ENCODE data around the gene CA6.
A peak's percentile ranks its signal among the peaks of the same experiment; 100 is the strongest.
"Not testable (repeated sequence)": the region's sequence is repeated elsewhere in the genome, so short reads cannot be mapped to it uniquely, and the experiment has no call there.

CA6 gene

GRCh38 chr1:8969937-8970336 lies 24.3 kb downstream of the CA6 start:
- no peak for DNase-seq (ENCODE audit: low spot score)

DNA sequence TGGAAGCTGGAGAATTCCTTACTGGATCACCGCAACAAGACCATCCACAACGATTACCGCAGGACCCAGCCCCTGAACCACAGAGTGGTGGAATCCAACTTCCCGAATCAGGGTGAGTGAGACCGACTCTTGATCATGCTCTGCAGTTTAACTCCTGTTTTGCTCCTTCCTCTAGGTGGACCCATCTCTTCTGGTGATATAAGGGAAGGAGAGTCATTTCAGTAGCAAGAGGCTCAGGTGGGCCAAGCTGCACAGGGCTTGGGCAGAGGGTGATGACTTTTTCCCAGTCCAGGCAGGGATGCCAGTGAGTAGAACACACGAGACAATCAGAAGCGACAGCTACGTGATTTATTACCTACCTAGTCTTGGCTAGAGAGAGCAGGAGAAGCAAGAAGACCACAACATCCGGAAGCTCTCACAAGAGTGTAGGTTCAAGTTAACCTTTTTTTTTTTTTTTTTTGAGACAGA lies 25.2 kb downstream of the CA6 start:
- DNase-seq (ENCODE audit: low spot score) = no peak

DNA sequence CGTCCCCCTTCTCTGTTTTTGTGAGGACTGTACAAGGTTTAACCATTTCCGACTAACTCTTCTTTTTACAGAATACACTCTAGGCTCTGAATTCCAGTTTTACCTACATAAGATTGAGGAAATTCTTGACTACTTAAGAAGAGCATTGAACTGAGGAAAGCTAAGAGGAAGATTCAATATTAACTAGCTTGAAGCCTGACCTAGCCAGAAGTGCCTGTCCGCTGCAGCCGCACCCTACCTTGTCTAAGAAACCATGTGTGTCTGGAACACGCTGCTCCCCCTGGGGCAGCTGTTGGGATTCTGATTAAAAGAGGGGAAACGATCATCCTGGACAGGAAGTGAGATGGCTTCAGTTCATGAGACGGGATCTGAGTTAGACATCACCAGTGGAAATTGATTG lies 28.9 kb downstream of the CA6 start:
- no peak for DNase-seq (ENCODE audit: low spot score)

- no peak for DNase-seq (ENCODE audit: low spot score)
Measured at GRCh38 chr1:8976338-8976737, 30.7 kb downstream of the CA6 start.

DNA sequence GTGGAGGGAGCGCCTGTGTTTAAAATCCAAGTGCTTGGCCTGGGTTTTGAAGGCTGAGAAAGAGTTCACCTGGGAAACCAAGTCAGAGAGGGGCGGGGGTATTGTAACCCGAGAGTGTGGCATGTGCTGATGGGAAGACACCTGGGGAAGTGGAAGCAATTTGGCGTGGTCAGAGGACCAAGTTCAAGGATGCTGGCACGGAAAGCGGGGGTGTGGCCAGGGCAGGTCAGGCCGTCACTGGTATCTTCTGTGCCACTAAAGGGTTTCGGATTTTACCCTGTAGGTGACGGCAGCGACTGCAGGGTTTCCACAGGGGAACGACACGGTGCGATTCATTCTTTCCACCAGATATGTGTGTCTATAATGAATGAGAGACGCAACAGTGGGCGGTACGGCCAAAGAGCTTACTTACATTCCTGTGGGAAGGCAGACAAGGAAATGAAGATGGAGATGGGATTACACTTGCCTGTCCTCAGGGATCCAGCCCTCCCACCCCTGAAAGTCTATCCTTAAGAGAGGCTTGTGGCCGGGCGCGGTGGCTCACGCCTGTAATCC lies 31.3 kb downstream of the CA6 start:
- no peak for DNase-seq (ENCODE audit: low spot score)

DNA sequence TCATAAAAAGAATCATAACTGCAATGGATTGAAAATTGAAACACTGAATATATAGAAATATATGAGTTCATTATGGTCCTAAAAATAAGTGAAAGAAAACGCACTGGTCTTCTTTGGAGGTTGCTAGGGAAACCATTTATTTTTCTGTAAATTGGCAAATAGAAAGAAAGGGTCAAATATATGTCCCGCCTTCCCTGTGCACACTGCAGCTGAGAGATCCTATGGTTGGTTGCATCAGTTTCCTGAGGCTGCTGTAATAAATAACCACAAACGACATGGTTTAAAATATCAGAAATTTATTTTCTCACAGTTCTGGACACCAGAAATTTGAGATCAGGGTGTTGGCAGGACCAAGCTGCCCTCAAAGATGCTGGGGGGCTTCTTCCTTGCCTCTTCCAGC lies 35.0 kb downstream of the CA6 start:
- no peak for DNase-seq (ENCODE audit: low spot score)

GRCh38 chr1:8981169-8981568 lies 35.5 kb downstream of the CA6 start:
- DNase-seq (ENCODE audit: low spot score) = no peak

DNA sequence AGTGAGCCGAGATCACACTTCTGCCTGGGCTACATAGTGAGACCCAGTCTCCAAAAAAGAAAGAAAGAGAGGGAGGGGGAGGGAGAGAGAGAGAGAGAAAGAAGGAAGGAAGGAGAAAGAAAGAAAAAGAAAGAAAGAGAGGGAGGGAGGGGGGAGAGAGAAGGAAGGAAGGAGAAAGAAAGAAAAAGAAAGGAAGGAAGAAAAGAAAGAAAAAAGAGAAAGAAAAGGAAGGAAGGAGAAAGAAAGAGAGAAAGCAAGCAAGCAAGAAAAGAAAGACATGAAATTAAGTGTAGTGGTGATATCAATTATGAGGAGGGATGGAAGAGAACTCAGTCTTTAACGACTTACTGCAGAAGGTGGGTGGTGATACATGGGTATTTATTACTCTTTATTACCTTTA lies 38.5 kb downstream of the CA6 start:
- DNase-seq (ENCODE audit: low spot score) = no peak

GRCh38 chr1:8984990-8985389 lies 39.3 kb downstream of the CA6 start:
- DNase-seq (ENCODE audit: low spot score) = no peak

DNA sequence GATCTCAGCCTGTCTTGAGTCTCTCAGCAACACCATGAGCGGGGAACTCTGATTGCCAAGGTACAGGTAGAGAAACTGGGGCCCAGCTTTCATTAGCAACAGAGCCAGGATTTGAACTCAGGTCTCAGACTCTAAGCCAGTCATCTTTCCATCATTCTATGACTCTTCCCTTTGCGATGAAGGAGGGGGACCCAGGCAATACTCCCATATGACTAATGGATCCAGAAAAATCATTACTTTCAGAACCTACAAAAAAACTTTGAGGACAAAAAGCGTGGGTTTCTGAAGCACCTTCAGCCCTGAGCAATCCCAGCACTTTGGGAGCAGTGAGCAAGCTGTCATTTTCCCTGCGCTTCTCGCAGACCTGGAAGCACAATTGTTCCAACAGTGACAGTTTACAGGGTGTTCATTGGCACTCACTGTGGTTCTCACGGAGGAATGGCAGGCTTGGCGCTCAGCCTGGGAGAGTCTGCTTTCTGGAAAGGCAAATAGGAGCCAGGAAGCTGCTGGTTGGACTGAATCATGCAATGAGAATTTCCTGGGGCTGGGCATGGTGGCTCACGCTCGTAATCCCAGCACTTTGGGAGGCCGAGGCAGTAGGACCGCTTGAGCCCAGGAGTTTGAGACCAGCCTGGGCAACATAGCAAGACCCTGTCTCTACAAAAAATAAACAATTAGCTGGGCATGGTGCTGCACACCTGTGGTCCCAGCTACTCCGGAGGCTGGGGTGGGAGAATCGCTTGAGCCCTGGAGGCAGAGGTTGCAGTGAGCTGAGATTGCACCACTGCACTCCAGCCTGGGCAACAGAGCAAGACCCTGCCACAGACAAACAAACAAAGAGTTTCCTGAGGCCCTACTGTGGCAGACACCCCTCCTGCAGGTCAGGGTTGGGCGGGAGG lies 40.5 kb downstream of the CA6 start:
- no peak for DNase-seq (ENCODE audit: low spot score)

- DNase-seq (ENCODE audit: low spot score) = no peak
Measured at GRCh38 chr1:8986814-8987190, 41.1 kb downstream of the CA6 start.

GRCh38 chr1:8987881-8988617 lies 42.4 kb downstream of the CA6 start:
- peak; percentile 42 for DNase-seq (ENCODE audit: low spot score)

GRCh38 chr1:8988618-8988967 lies 42.9 kb downstream of the CA6 start:
- no peak for DNase-seq (ENCODE audit: low spot score)

DNA sequence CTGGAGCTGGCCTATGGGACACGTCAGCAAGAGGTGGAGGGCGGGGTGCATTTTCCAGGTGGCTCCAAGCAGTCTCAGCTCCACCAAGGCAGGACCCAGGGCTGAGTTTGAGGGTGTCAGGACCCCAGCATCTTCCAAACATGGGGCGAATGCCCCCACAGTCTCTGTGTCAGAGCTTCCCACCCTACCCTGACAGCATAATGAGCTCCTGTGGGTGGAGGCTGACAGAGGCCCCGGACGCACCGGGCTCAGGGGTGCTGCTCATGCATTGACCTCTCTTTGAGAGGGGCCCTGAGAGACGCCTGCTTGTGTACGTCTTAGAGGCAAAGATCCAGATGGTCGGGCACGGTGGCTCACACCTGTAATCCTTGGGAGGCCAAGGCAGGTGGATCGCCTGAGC lies 43.4 kb downstream of the CA6 start:
- DNase-seq (ENCODE audit: low spot score) = no peak

DNA sequence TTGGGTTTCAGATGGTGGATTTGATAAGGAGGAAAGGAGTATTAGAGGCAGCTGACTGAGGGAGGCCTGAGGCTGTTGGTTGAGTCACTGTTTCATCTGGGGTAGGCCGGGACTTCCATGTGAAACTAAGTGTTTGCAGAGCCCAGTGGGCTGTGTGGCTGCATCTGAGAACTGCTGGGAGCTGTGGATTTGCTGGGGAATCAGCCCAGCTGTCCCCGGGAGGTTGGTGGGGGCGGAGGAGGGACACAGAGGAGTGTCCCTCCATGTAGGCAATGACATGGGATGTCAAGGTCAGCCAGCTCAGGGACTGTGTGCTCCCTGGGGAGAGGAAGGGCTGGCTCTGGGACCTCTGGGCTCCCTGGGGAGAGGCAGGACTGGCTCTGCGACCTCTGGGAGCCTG lies 44.2 kb downstream of the CA6 start:
- no peak for DNase-seq (ENCODE audit: low spot score)

- DNase-seq (ENCODE audit: low spot score) = no peak
Measured at GRCh38 chr1:8992936-8993687, 47.4 kb downstream of the CA6 start.

DNA sequence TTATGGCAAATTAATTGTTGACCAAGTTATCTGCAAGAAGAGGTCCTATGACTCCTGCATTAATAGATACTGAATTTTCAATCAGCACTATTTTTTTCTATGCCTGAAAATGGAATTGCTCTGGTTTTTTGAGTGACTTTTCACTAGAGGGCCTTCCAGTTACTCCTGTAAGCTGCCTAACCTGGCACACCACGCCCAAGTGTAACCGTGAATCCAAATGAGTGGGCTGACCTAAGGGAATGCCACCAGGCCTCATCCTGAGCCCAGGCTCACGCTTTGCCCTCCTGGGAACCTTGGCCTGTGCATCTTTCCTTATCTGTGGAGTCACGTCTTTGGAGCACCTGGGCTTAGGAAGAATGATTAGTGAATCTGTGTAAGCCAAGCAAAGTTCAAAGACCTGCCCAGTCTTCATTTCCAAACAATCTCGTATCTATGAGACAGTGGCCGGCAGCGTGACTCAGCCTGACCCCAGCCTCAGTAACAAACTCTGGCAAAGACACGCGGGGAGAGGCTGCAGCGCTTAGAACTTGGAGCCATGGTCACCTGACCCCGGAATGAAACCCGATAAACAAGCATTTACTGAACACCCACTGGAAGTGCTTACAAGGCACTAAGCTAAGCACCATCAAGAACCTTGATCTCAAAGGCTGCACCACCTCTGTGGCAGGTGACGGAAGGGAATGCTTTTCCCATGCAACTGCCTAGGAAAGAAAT lies 48.5 kb downstream of the CA6 start:
- not testable (repeated sequence) for DNase-seq (ENCODE audit: low spot score)

- DNase-seq (ENCODE audit: low spot score) = not testable (repeated sequence)
Measured at GRCh38 chr1:9001534-9002214, 56.0 kb downstream of the CA6 start.

DNA sequence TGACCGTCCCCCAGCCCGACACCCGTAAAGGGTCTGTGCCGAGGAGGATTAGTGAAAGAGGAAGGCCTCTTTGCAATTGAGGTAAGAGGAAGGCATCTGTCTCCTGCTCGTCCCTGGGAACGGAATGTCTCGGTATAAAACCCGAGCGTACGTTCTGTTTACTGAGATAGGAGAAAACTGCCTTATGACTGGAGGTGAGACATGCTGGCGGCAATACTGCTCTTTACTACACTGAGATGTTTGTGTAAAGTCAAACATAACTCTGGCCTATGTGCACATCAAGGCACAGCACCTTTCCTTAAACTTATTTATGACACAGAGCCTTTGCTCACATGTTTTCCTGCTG lies 56.5 kb downstream of the CA6 start:
- DNase-seq (ENCODE audit: low spot score) = not testable (repeated sequence)

DNA sequence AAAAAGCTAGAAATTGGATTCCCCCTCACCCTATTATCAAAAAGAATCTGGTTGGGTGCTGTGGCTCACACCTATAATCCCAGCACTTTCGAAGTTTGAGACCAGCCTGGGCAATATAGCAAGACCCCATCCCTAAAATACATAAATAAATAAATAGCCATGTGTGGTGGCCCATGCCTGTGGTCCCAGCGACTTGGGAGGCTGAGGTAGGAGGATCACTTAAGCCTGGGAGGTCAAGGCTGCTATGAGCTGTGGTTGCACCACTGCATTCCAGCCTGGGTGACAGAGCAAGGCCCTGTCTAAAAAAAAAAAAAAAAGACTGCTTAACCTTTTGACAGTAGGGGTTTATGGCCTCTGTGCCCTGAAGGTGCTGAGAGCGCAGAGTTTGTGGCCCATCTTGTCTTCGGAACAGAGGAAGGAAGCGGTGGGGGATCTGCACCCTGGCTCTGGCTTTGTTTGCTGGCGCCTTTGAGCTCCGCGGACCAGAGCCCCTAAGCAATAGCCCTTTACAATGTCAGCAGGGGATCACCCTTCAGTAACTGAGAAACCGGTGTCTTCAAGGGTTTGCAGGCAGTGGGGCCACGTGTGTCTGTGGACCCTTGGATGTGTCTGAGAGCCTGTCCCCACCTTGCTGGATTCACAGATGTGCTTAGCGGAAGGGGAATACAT lies 58.5 kb downstream of the CA6 start:
- DNase-seq (ENCODE audit: low spot score) = no peak

Data from HuH-7 (cell line).